ENCODE results near the gene SHISA9.
"Not testable (repeated sequence)": the region's sequence is repeated elsewhere in the genome, so short reads cannot be mapped to it uniquely, and the experiment has no call there.

The SHISA9 gene

DNA sequence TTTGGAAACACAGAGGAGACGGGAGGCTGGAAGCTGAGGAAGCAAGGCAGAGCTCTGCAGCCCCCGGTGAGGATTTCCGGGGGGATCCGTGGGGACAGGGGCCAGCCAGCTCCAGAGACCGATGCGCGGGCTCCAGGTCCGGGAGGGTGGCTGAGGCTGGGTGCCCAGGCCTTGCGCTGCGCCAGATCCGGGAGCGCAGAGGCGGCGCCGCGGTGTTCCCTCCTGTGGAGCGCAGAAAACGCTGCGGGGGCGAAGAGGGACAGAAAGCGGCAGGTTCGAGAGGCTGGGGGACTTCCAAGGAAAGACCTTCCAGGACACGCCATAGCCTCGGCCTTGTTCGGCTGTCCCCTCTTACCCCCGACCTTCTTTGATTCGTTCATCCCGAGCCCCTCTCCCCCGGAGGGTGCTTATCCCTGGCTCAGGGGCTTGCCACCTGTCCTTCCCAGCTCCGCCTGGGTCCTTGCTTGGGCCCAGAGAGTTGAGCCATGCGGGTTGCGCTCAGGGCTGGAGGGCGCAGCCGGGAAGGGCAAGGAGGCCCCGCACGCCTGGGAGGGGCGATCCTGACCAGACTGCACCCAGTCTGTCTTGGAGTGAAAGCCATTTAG lies 697 bp upstream of the SHISA9 start:
- DNase-seq, result no peak

DNA sequence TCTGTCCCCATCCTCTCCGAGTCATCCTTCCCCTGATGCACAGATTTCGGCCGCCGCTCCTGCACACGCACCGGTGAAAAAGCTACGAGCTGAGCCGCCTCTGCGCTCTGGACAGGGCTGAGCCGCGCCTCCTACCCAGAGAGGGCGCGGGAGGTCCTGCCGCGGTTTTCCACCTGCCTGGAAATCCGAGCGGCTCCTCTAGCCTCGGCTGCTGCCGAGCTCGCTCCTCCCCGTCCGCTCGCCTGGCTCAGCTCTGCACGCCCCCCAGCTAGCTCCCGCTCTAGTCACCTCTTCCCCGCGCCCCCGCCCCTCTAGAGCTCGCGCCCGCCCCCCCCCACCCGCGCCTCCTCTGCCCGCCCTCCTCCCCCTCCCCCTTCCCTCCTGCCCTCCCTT lies 198 bp upstream of the SHISA9 start:
- no peak for DNase-seq

DNA sequence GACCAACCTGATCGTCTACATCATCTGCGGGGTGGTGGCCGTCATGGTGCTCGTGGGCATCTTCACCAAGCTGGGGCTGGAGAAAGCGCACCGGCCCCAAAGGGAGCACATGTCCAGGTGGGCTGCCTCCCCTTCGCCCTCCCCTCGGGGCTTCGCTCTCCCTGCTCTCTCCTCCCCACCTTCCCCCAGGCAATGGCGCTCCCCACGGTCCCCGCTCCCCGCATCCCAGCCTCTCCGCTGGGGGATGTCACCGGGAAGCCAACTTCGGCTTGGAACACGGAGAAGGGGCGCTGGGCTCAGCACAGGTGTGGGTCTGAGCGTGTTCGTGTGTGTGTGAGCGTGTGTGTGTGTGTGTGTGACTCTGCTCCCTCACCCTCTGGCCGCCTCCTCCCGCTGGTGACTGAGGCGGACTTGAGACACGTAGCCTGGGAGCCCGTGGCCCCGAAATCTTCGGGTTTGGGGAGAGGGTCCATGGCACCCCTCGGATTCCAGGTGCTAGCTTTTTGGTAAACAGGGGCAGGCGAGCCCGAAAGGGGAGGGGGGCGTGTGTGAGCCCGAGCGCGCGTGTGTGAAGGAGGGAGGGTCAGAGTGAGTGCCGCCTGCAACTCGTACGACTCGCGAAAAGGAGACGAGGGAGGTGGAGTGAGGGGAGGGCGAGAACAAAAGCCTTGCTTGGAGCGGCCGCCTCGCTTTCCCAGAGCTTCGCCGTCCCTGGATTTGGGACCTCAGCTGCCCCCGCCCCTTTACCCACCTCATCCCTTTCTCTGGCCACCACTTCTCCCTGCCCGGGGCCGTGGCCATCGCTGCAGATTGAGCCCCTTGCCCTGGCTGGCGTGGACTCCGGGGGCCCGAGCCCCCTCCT lies 1.3 kb downstream of the SHISA9 start:
- DNase-seq, result no peak

DNA sequence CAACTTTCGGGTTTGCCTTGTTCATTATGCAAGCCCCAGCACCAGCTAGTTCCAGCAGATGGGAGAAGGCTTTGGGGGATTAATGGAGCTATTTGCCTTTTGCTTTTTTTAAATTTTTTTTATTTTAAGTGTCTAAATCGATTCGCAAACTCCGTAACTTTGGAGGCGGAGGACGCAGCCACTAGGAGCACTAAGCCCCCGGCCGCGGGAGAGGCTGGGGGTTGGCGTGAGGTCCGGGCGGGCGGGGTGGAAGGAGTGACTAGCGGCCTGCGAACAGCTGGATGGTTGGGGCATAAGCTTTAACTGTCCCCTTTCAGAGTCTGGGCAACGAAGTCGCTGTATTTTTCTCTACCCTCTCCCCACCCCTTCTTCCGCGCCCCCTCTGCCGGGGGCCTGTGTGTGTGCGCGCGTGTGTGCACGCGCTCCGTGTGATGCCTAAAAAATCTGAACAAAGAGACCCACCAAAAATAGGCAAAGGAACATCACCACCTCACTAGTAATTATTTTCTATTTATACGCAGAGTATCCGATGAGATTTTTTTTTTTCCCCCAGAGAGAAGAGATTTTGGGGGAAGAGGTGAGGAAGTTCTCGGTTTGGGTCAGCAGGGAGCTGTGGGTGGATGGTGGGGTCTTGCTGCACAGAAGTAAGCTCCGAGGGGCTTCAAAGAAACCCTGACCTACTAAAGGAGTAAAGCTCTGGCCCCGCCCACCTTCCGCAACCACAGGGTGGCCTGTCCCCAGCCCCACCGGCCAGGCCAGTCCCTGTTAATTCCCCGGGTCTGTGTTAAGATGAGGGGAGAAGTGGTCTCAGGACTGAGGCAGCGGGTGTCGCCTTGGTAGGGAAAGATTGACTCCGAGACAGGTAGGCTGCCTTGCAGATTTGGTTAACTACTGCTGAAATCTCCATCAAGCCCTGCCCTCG lies 2.3 kb downstream of the SHISA9 start:
- DNase-seq, result no peak

DNA sequence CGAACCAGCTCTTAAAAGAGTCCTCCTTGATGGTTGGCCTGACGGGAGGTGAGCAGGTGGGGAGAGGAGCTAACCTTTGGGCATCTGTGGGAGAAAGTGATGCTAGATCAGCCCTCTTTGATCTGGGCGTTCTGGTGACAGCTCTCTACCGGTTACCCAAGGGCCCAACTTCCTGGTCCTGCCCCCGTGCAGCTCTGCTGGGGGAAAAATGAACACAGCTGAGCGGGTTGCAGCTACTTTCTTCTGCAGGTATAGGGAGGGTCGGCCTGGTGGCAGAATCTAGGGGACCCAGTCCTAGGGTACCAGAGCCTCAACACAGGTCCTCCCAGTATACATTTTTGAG lies 2.9 kb downstream of the SHISA9 start:
- no peak for DNase-seq

DNA sequence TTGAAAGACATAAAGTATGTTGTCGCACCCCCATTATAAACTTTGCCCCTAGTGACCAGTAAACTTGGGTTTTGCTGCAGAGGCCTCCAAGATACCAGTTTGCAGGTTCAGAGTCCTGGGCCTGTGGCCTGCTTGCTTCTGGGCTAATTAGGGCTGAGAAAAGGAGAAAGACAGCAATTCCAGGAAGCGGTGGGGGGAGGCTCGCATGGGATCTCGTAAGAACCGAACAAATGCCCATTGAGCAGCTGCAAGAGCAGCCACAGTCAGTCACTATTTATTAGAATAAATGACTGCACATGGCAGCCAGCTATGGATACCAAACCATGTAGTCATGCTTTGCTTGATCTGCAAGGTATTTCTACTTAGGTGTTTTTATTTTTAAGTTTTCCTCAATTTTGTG lies 4.9 kb downstream of the SHISA9 start:
- no peak for DNase-seq

DNA sequence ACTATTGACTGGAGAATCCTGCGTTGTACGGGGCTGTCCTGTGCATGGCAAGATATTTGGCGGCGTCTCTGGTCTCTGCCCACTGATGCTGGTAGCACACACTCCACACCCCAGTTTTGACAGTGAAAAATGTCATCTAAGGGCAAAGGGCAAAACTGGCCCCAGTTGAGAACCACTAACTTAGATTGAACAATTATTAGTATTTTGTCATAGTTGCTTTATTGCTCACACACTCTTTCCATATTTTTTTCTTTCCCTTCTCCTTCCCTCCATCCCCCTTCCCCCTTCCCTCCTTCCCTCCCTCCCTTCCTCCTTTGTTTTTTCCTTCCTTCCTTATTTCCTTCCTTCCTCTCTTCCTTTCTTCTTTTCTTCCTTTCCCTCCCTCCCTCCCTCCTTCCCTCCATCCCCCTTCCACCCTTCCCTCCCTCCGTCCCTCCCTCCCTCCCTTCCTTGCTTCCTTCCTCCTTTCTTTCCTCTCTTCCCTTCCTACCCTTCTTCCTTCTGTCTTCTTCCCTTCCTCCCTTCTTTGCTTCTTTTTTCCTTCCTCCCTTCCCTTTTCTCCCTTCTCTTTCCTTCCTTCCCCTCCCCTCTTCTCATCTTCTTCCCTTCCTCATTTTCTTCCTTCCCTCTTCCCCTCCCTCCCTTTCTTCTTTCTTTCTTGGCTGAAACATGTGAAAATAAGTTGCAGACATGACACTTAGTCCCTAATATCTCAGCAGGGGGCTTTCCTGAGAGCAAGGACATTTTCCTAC lies 5.5 kb downstream of the SHISA9 start:
- DNase-seq, result no peak

DNA sequence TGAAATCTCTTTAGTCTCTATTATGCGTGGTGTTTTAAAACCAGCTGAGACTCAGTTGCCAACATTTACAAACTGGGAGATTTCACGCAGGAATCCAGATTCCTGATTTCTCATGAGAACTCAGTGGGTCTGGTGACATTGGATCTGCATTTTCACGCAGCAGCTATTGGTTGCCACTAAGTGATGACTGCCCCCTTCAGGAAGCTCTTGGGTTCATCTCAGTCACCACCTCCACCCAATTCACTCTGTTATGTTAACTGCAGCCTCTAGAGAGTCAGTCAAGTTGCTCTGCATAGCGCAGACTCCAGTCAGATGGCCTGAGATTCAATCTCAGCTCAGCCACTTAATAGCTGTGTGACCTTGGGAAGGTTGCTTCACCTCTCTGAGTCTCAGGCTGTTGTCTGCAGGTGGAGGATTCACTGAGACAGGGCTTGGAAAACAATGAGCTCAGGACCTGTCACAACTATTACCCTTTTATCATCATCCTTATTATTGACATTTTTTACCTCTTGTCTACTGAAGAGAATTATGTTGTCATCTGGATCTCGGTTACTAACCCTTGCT lies 6.4 kb downstream of the SHISA9 start:
- DNase-seq, result no peak

DNA sequence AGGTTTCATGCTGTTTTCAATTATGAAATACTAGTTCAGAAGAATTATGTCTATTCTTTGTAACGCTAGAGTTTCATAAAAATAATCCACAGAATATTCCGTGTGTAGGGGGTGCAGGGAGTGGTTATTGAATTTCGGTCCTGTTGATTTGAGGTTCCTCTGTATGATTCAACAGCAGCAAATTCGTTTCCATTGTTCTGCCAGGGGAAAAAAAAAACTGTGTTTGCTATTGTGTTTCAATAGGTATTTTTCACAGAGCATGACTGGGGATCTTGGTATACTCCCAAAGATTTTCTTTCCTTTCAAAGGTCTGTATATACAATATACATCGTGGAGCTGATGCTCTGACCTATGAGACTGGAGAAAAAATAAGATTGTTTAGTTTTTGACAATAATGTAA lies 15.8 kb downstream of the SHISA9 start:
- no peak for DNase-seq

DNA sequence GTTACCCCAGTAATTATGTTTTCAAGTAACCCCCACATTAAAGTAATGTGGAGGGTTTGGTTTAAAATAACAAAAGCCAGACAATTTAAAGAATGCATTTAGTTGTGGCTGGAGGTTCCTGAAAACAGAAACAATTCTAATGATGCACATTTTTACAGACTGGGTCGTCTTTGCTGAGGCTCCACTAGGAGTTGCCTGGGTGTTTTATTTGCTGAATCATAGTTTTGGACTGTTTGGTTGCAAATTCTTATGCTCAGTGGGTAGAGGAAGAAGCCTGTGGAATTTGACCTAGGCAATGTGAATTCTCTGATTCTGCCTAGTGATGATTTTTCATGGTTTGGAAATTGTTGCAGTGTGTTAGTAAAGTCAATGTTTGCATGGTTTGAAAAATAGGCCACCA lies 16.3 kb downstream of the SHISA9 start:
- DNase-seq, result no peak

DNA sequence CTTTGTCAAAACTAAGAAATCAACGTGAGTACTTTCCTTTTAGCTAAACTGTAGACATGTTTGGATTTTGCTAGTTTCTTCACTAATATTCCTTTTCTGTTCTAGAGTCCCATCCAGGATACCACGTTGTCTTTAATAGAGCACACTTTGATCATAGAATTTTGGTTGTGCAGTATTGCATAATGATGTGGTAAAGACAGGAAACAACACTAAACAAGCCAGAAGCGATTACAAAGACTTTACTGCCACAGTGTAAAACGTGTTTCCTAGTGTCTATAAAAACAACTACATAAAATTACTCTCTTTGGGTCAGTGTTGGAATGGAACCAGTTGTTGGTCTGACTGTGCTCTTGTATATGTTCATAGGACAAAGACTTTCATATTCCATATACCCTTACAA lies 19.3 kb downstream of the SHISA9 start:
- no peak for DNase-seq

DNA sequence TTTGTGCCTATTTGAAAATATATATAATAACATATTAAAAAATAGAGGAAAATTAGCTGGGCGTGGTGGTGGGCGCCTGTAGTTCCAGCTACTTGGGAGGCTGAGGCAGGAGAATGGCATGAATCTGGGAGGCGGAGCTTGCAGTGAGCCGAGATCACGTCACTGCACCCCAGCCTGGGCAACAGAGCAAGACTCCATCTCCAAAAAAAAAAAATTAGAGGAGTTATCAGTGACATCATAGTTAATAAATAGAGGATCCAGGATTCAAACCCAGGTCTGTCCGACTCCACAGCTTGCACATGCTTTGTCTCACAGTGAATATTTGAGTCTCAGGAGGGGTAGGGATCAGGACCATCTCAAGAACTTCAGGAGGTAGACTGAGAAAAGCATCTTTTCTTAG lies 22.2 kb downstream of the SHISA9 start:
- DNase-seq, result not testable (repeated sequence)

DNA sequence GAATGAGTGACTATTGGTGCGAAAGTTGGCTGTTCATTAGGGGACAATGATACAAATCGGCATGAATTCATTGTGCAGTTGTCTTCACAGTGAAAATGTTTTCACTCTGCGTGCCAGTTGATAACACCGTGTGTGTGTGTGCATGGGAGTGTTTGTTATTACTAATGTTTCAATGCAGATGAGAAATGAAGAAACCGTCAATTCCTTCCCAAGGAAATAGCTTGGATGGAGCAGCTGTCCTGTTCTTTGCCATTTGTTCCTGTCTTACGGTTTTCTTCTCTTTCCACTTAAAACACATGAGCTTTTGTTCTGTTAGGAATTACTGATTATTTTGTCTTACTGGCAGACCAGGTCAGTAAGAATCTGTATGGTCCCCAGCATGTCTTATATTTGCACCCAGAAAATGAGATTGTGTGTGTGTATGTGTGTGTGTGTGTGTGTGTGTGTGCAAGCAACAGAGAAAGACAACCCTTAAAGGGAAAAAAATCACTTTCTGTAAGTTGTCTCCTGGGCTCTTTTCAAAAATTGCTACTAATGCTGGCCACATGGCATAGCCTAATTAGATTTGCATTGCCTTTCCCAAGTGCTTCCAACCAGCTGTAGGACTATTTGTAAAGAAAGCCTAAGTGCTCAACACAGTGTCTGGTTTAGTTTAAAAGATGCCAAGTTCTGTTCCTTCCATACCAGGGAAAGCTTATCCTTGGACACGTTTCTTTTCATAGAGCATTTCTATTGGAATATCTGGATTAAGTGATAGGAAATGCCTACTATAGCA lies 23.8 kb downstream of the SHISA9 start:
- no peak for DNase-seq

DNA sequence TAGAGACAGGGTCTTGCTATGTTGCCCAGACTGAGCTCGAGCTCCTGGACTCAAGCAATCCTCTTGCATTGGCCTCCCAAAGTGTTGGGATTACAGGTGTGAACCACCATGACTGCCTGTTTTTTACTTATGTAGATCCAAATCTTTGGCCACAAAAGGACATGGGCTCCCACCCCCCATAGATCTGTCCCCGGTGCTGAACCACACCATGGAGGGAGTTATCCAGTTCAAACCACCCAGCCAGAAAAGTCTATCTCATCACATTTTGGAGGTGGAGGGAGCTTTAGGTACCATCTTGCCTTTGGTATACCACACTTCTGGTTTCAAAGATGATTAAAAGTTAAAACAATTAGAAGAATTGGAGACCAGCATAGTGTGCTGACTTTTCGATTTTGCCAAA lies 26.2 kb downstream of the SHISA9 start:
- DNase-seq, result no peak

DNA sequence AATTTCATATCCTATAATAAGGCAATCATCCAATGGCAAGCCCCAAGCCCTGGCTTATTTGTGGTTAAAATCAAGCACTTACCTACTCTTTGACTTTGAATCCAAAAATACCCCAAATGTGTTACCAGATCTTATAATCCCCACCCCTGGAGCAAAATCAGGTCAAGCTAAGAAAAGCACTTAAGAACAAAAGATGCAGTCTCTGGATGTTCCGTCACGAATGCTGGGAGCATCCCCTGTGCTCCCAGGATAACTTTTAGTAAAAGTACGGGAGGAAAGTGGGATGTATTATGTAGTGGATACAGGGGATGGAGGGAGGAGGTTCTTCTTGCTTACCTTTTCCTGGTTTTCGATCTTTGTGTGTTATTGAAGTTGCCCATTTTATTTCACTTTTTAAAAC lies 29.5 kb downstream of the SHISA9 start:
- DNase-seq, result no peak

DNA sequence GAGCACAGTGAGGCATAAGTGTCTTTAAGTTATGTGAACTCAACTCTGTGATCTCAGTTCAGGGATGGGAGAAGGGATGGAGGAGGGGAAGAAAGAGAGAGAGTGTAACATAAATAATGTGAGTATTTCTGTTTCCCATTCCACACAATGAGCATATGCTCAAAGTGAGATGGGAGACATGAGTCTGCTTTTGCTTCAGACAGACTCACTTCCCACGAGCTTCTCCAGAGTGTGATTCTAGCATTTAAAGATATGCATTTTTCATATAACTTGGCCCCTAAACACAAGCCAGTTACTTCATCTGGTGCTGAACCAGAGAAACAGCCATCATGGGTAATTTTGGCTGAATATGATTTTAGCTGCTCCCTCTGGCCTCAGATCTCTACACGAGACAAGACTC lies 35.0 kb downstream of the SHISA9 start:
- DNase-seq, result no peak

DNA sequence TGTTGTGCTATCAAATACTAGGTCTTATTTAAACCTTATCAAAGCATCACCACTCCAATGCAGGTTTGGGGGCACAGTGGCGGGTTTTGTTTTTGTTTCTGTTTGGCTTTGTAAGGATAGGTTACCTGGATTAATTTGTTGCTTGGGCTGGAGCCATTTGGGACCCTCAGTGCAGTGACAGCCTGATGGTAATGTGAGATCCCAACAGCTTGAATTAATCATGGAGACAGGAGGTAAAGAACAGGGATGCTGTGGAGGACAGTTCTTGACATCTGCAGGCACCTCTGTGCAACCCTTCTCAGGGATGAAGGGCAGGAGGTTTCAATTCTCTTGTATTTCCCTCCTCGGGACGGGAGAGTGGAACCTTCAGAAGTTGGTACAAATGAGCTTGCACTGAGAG lies 40.5 kb downstream of the SHISA9 start:
- DNase-seq, result no peak

DNA sequence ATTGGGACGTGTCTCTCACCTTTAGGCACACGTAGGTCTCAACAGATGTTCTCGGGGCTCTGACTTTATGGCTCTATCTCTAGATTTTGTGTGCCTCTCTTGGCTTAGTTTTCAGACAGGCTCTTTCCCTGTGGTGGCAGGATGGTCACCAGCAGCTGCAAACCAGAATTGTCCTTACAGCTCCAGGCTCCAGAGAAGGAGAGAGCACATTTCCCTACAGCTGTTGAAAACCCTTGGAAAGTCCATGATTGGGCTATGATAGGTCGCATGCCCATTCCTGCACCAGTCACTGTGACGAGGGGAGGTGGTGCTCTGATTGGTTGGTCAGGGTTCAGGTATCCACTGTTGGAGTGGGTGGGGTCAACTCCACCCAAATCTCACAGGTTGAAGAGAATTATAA lies 41.5 kb downstream of the SHISA9 start:
- no peak for DNase-seq

DNA sequence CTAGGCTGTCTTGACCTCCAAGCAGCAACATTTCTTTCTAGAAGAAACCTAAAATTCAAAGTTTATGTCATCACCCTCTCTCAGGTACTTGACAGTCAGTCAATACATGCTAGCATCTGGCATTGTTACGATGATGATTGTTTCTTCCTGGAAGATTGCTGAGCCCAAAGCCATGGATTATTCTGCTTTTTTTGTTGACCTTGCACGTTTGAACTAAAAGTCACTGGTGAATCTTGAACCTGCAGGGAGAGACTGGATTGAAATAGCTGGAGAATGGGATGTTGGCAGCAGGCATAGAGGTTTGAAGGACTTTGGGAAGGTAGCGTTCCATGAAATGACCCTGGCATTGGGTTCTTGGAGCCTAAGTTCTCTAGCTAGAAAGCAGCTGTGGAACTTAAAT lies 42.9 kb downstream of the SHISA9 start:
- DNase-seq, result no peak

DNA sequence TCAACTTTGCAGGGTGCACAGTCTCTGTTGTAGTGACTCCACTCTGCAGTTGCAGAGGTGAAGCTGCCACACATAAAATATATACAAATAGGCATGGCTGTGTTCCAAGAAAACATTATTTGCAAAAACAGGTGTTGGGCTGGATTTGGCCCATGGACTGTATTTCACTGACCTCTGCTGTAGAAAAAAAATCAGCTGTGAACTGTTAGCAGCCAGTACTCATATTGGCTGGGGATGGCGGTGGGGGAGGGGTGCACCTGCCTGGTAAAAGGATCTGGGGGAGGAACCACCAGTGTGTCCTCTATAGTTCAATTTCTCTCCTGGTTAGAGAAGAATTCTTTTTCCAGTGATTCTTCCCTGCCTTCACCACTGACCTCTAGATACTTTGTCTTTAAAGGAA lies 50.0 kb downstream of the SHISA9 start:
- no peak for DNase-seq

DNA sequence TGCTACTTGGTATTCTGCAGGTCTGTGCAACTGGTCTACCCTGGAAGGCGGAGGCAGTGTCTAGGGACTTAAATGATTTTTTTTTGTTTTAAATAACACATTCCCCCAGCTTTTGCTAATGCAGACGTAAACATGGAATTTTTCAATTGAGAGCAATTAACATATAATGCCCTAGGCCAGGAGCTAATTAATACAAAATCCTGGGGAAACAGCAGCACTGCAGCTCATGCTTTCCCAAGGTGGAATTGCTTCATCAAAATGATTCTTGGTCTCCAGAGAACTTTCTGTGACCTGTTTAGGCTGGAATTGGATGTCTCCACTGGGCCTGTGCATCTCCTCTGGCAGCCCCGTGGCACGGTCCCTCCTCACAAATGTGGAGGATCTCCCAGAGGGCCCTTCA lies 50.6 kb downstream of the SHISA9 start:
- no peak for DNase-seq

DNA sequence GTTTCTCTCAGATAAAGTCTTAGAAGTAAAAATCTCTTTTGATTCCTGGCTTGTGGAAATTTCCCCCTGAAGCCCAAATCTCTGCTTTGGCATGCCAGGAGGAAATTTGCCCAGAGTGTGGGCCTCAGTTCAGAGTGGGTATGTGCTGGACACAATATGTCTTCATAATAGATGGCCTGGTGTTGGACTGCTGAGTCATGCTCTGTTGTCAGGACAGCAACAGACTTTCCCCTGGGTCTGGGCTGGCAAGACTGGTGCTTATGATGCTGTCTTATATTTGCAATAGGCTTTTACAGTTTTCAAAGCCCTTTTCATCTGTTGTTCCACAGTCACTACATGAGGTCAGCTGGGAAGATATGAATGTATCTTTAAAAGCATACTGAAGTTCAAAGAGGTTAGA lies 57.0 kb downstream of the SHISA9 start:
- no peak for DNase-seq
